A673 (cell line): Measurements from ENCODE around the gene IQSEC2. TPM values are rescaled to one million over a fixed set of nuclear protein-coding genes. Genes with fewer than 3 reads are reported as not detected.

Experiments
- BruUV-seq: library from RNA; stranded (reverse); fragments of 400-500 nt; replicated peaks from 2 replicates; lab custom pipeline; 2021; lab: Mats Ljungman, UMichigan
- CTCF ChIA-PET: fragments of 300-600 bp; sonication (Branson Sonifier 250); formaldehyde crosslinking; loops from one replicate; lab custom pipeline; 2022; ENCODE audit warnings: antibody characterized with exemption; lab: Charles Lee
- POLR2A ChIA-PET: fragments of 300-600 bp; sonication (Branson Sonifier 250); formaldehyde crosslinking; loops from one replicate; lab custom pipeline; 2022; ENCODE audit warnings: antibody characterized with exemption; ENCODE audit not compliant: low non-redundant PET; lab: Charles Lee
- DNase-seq: peaks from one replicate; pipeline ENCODE4 v3.0.0-alpha.2; 2015; ENCODE audit warnings: low spot score
- H3K27ac ChIP-seq: fragments of 200-600 bp; sonication (generic); 2 replicates; pipeline ENCODE4 v1.5.1; 2016; ENCODE audit warnings: mixed run types, low read depth, mild to moderate bottlenecking, mixed read lengths, antibody characterized with exemption, low read length; ENCODE audit not compliant: poor library complexity, severe bottlenecking
- H3K27me3 ChIP-seq: fragments of 200-600 bp; sonication (generic); replicated peaks from 2 replicates; pipeline ENCODE4 v1.6.1; 2017; ENCODE audit warnings: mixed run types, low read depth, mild to moderate bottlenecking, mixed read lengths, antibody characterized with exemption, low read length; ENCODE audit not compliant: insufficient read depth, poor library complexity
- H3K36me3 ChIP-seq: fragments of 200-600 bp; sonication (generic); 2 replicates; pipeline ENCODE4 v1.6.1; 2016; ENCODE audit warnings: mixed run types, mild to moderate bottlenecking, mixed read lengths, antibody characterized with exemption, low read length; ENCODE audit not compliant: insufficient read depth, poor library complexity, severe bottlenecking
- H3K4me1 ChIP-seq: fragments of 200-600 bp; sonication (generic); 2 replicates; pipeline ENCODE4 v1.6.1; 2017; ENCODE audit warnings: mixed run types, mild to moderate bottlenecking, mixed read lengths, antibody characterized with exemption, low read length; ENCODE audit not compliant: insufficient read depth, poor library complexity, severe bottlenecking
- H3K4me3 ChIP-seq: fragments of 200-600 bp; sonication (generic); 2 replicates; pipeline ENCODE4 v1.5.1; 2016; ENCODE audit warnings: low read depth, mixed run types, mild to moderate bottlenecking, mixed read lengths, low read length; ENCODE audit not compliant: poor library complexity, severe bottlenecking
- H3K9me3 ChIP-seq: fragments of 200-600 bp; sonication (generic); 2 replicates; pipeline ENCODE4 v1.6.1; 2016; ENCODE audit warnings: mixed run types, low read depth, mild to moderate bottlenecking, mixed read lengths, antibody characterized with exemption, low read length; ENCODE audit not compliant: poor library complexity, severe bottlenecking
- EZH2 ChIP-seq: fragments of 200-600 bp; sonication (generic); IDR thresholded peaks from 2 replicates; pipeline ENCODE4 v1.6.1; 2017; ENCODE audit warnings: borderline replicate concordance, low read depth, mild to moderate bottlenecking, mixed read lengths, antibody characterized with exemption, low read length; ENCODE audit not compliant: poor library complexity, severe bottlenecking
- intact Hi-C: fragments of 100-400 bp; cut with micrococcal nuclease; formaldehyde crosslinking; loops from one replicate; pipeline ENCODE4 v1.10.0; 2022; ENCODE audit not compliant: unreplicated experiment
- total RNA-seq: library from RNA; stranded (reverse); gene quantifications from 2 replicates; pipeline ENCODE4 v1.2.3, GENCODE V29; 2021
- TF ChIP-seq, protein P1 (sequence below): fragments of 300-800, 200-600 bp; sonication (generic); conservative IDR thresholded peaks from 2 replicates; pipeline ENCODE4 v1.5.1; 2017; ENCODE audit warnings: low read depth, mild to moderate bottlenecking, antibody characterized with exemption, low read length, moderate library complexity, mixed read lengths

IQSEC2 gene
- total RNA-seq, 1 experiment from 2014 or later = 8.1 TPM

GRCh38 chrX:53236025-53236679 is 45.2 kb downstream of the IQSEC2 start:
- DNase-seq = no peak
- Histone ChIP-seq H3K4me1 (no peaks in the 10 kb centered on the region), H3K9me3 (no peaks in the 10 kb centered on the region), H3K27me3 (no peaks in the 10 kb centered on the region), H3K36me3 (no peaks in the 10 kb centered on the region), H3K27ac (no peak overlapping the region), H3K4me3 (no peak overlapping the region)
- POLR2A ChIA-PET = no interaction called here
- CTCF ChIA-PET = no interaction called here
- no TSS peak for BruUV-seq
- intact Hi-C loops = no loop called here
- TF ChIP-seq, protein P1, sequence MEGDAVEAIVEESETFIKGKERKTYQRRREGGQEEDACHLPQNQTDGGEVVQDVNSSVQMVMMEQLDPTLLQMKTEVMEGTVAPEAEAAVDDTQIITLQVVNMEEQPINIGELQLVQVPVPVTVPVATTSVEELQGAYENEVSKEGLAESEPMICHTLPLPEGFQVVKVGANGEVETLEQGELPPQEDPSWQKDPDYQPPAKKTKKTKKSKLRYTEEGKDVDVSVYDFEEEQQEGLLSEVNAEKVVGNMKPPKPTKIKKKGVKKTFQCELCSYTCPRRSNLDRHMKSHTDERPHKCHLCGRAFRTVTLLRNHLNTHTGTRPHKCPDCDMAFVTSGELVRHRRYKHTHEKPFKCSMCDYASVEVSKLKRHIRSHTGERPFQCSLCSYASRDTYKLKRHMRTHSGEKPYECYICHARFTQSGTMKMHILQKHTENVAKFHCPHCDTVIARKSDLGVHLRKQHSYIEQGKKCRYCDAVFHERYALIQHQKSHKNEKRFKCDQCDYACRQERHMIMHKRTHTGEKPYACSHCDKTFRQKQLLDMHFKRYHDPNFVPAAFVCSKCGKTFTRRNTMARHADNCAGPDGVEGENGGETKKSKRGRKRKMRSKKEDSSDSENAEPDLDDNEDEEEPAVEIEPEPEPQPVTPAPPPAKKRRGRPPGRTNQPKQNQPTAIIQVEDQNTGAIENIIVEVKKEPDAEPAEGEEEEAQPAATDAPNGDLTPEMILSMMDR = no peak
- no peak for TF ChIP-seq EZH2

DNA sequence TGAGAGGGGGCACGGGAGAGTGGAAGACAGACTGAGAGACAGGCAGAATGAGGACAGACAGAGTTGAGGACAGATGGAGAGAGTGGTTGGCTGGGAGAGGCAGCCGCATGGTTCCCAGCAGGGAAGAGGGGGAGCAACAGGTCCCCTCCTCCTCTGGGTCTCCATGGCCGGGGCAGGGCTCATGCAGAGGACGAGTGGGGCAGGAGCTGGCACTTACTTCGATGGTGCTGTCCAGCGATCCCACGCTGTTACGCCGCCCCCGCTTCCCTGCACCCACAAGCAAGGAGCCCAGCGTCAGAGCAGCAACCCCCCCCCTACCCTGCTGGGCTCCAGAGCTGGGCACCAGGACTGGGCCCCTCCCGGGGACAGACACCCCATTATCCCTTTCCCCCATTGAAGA is 45.8 kb downstream of the IQSEC2 start:
- TF ChIP-seq, protein P1 = no peak
- TF ChIP-seq EZH2 = no peak
- DNase-seq = no peak

GRCh38 chrX:53234484-53234883 is 46.9 kb downstream of the IQSEC2 start:
- Histone ChIP-seq H3K4me3 (no peak overlapping the region), H3K36me3 (no peaks in the 10 kb centered on the region), H3K4me1 (no peaks in the 10 kb centered on the region), H3K27ac (no peak overlapping the region), H3K9me3 (no peaks in the 10 kb centered on the region), H3K27me3 (no peaks in the 10 kb centered on the region)
- BruUV-seq = no TSS peak
- TF ChIP-seq, protein P1 = no peak
- TF ChIP-seq EZH2 = no peak
- ChIA-PET CTCF (no interaction called here), POLR2A (no interaction called here)
- DNase-seq = no peak
- intact Hi-C loops = no loop called here

More for the DNA sequence above, 45.8 kb downstream of the IQSEC2 start:
- H3K4me1 ChIP-seq = no peaks in the 10 kb centered on the region
- no peak overlapping the region for H3K27ac ChIP-seq
- intact Hi-C loops = no loop called here
- ChIA-PET CTCF (no interaction called here), POLR2A (no interaction called here)
- no peaks in the 10 kb centered on the region for H3K36me3 ChIP-seq
- no peaks in the 10 kb centered on the region for H3K27me3 ChIP-seq
- no peak overlapping the region for H3K4me3 ChIP-seq
- H3K9me3 ChIP-seq = no peaks in the 10 kb centered on the region
- BruUV-seq = no TSS peak
